Measurements from ENCODE around the gene ZNF860.

ZNF860 gene

DNA sequence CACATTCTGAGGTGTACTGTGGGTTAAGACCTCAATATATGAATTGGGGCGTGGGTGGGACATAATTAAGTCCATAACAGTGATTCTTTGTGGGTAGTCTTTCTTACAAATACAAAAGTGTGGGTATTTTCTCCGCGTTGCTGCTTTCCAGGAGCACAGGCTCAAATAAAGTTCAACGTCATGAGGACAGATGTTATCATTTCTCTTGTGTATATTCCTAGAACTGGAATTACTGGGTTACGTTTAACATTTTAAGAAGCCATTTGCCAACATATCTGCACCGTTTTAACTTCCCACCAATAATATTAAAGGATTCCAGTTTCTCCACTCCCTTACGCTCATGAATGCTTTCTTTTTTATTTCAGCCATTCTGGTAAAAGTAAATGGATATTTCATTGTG is 39.6 kb downstream of the ZNF860 start:
- no peak for TF ChIP-seq MAX (IDR thresholded peaks at IDR 0.05; ENCODE audit: low read depth, low read length)
- TF ChIP-seq, protein P1, sequence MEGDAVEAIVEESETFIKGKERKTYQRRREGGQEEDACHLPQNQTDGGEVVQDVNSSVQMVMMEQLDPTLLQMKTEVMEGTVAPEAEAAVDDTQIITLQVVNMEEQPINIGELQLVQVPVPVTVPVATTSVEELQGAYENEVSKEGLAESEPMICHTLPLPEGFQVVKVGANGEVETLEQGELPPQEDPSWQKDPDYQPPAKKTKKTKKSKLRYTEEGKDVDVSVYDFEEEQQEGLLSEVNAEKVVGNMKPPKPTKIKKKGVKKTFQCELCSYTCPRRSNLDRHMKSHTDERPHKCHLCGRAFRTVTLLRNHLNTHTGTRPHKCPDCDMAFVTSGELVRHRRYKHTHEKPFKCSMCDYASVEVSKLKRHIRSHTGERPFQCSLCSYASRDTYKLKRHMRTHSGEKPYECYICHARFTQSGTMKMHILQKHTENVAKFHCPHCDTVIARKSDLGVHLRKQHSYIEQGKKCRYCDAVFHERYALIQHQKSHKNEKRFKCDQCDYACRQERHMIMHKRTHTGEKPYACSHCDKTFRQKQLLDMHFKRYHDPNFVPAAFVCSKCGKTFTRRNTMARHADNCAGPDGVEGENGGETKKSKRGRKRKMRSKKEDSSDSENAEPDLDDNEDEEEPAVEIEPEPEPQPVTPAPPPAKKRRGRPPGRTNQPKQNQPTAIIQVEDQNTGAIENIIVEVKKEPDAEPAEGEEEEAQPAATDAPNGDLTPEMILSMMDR (IDR thresholded peaks at IDR 0.05; ENCODE audit: low read depth, low read length) = no peak
- TF ChIP-seq POLR2A (IDR thresholded peaks at IDR 0.05; ENCODE audit: extremely low read depth, insufficient read length) = no peak
- no peak for TF ChIP-seq MYC (IDR thresholded peaks at IDR 0.05; ENCODE audit: low read depth, low read length)

GRCh38 chr3:32021748-32022147 is 40.2 kb downstream of the ZNF860 start:
- no peak for DNase-seq (ENCODE audit: low read depth)
- no peak overlapping the region for H3K4me3 ChIP-seq (ENCODE audit: low read depth, low read length)
- TF ChIP-seq, protein P1 (IDR thresholded peaks at IDR 0.05; ENCODE audit: low read depth, low read length) = no peak
- TF ChIP-seq MYC (IDR thresholded peaks at IDR 0.05; ENCODE audit: low read depth, low read length) (no peak), POLR2A (IDR thresholded peaks at IDR 0.05; ENCODE audit: extremely low read depth, insufficient read length) (no peak), MAX (IDR thresholded peaks at IDR 0.05; ENCODE audit: low read depth, low read length) (no peak)

More for the DNA sequence above, 39.6 kb downstream of the ZNF860 start:
- H3K4me3 ChIP-seq (ENCODE audit: low read depth, low read length) = no peak overlapping the region
- no peak for DNase-seq (ENCODE audit: low read depth)

DNA sequence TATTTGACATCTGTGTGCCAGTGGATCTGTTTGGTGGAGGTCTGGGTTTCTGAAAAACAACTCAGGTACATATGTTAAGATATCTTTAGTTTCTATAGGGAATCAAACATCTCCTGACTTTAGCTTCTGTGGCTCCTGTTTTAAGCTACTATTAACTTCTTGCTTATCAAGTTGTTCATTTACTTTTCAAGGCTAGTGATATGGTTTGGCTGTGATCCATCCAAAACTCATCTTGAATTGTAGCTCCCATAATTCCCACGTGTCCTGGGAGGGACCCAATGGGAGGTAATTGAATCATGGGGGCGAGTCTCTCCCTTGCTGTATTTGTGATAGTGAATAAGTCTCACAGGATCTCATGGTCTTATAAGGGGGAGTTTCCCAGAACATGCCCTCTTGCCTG is 41.4 kb downstream of the ZNF860 start:
- DNase-seq (ENCODE audit: low read depth) = no peak
- no peak overlapping the region for H3K4me3 ChIP-seq (ENCODE audit: low read depth, low read length)
- no peak for TF ChIP-seq POLR2A (IDR thresholded peaks at IDR 0.05; ENCODE audit: extremely low read depth, insufficient read length)
- no peak for TF ChIP-seq MYC (IDR thresholded peaks at IDR 0.05; ENCODE audit: low read depth, low read length)
- TF ChIP-seq, protein P1 (IDR thresholded peaks at IDR 0.05; ENCODE audit: low read depth, low read length) = no peak
- TF ChIP-seq MAX (IDR thresholded peaks at IDR 0.05; ENCODE audit: low read depth, low read length) = no peak

DNA sequence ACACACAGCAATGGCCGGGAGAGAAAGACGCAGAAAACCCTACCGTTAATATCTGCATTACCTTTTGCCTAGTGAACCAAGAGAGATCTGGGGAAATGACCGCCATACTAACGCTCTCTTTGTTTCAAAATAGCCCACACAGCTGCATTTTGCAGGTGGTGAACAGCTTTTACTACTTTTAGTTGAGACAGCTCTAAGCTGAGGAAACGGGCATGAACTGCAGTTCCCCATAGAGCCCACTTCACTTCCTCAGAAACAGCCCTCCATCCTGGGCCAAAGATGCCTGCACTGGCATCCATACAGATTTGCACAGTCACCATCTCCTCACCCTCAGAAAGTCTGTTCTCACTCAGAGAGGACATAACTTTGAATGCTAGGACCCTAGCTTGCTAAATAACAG is 45.0 kb downstream of the ZNF860 start:
- TF ChIP-seq, protein P1 (IDR thresholded peaks at IDR 0.05; ENCODE audit: low read depth, low read length) = no peak
- TF ChIP-seq MYC (IDR thresholded peaks at IDR 0.05; ENCODE audit: low read depth, low read length) (no peak), MAX (IDR thresholded peaks at IDR 0.05; ENCODE audit: low read depth, low read length) (no peak), POLR2A (IDR thresholded peaks at IDR 0.05; ENCODE audit: extremely low read depth, insufficient read length) (no peak)
- H3K4me3 ChIP-seq (ENCODE audit: low read depth, low read length) = no peak overlapping the region
- no peak for DNase-seq (ENCODE audit: low read depth)

- no peak for DNase-seq (ENCODE audit: low read depth)
- no peak overlapping the region for H3K4me3 ChIP-seq (ENCODE audit: low read depth, low read length)
- TF ChIP-seq, protein P1 (IDR thresholded peaks at IDR 0.05; ENCODE audit: low read depth, low read length) = no peak
- TF ChIP-seq POLR2A (IDR thresholded peaks at IDR 0.05; ENCODE audit: extremely low read depth, insufficient read length) (no peak), MAX (IDR thresholded peaks at IDR 0.05; ENCODE audit: low read depth, low read length) (no peak)
Measured at GRCh38 chr3:32037932-32038267, 56.4 kb downstream of the ZNF860 start.

DNA sequence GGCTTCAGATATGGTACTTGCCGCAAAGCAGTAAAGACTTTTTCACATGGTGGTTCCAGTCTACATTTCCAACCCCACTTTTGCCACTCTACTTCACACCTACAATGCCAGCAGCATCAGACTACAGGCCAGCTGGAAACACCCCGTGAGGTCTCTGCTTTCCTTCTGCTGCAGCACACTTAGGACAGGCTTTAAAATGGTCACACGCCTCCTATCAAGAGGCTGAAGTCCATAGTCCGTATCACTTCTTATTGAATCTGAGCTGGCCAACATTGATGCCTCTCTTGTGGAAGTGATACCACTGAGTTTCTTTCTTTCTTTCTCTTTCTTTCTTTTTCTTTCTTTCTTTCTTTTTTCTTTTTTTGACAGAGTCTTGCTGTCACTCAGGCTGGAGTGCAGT is 59.8 kb downstream of the ZNF860 start:
- no peak overlapping the region for H3K4me3 ChIP-seq (ENCODE audit: low read depth, low read length)
- DNase-seq (ENCODE audit: low read depth) = no peak
- TF ChIP-seq MAX (IDR thresholded peaks at IDR 0.05; ENCODE audit: low read depth, low read length) (no peak), MYC (IDR thresholded peaks at IDR 0.05; ENCODE audit: low read depth, low read length) (no peak), POLR2A (IDR thresholded peaks at IDR 0.05; ENCODE audit: extremely low read depth, insufficient read length) (no peak)
- TF ChIP-seq, protein P1 (IDR thresholded peaks at IDR 0.05; ENCODE audit: low read depth, low read length) = no peak
